Lung (tissue), 12 donors: ENCODE results near the gene RNF144A. TPM values are rescaled to one million over a fixed set of nuclear protein-coding genes. Genes with fewer than 3 reads are reported as not detected.

Experiments
- ATAC-seq: fragments of 200-7000 bp; cut with Tn5 transposase; one replicate; pipeline ENCODE4 v1.9.1; 2020; ENCODE audit warnings: moderate number of reproducible peaks; ENCODE audit not compliant: insufficient read depth, low FRiP score
- DNase-seq, 3 donors: peaks; one replicate each; pipeline ENCODE4 v3.0.0-alpha.2; 2013 to 2017
- H3K27ac ChIP-seq, 2 donors: one replicate each; pipeline ENCODE4 v1.5.1; 2013; ENCODE audit warnings: mild to moderate bottlenecking in 2 of 2, moderate library complexity in 2 of 2, control low read depth in 1 of 2, inconsistent platforms in 1 of 2, low read depth in 1 of 2, low read length in 1 of 2
- H3K27me3 ChIP-seq, 3 donors: one replicate each; pipeline ENCODE4 v1.5.1; 2013; ENCODE audit warnings: low read length in 2 of 3; ENCODE audit not compliant: control insufficient read depth in 3 of 3, insufficient read depth in 3 of 3
- H3K36me3 ChIP-seq, 4 donors: one replicate each; pipeline ENCODE4 v1.5.1; 2013; ENCODE audit warnings: low read length in 4 of 4, mild to moderate bottlenecking in 1 of 4, moderate library complexity in 1 of 4; ENCODE audit not compliant: control insufficient read depth in 4 of 4, insufficient read depth in 4 of 4
- H3K4me1 ChIP-seq, 5 donors: one replicate each; pipeline ENCODE4 v1.5.1; 2013; ENCODE audit warnings: low read length in 5 of 5, mild to moderate bottlenecking in 2 of 5, moderate library complexity in 1 of 5; ENCODE audit not compliant: control insufficient read depth in 5 of 5, insufficient read depth in 5 of 5
- H3K4me3 ChIP-seq: one replicate; pipeline ENCODE4 v1.5.1; 2013; ENCODE audit warnings: mild to moderate bottlenecking, control low read depth, moderate library complexity
- H3K9ac ChIP-seq, 2 donors: one replicate each; pipeline ENCODE4 v1.5.1; 2013; ENCODE audit warnings: low read length in 2 of 2, control low read depth in 1 of 2; ENCODE audit not compliant: insufficient read depth in 1 of 2
- H3K9me3 ChIP-seq, 4 donors: one replicate each; pipeline ENCODE4 v1.5.1; 2013; ENCODE audit warnings: low read length in 3 of 4, mild to moderate bottlenecking in 1 of 4, moderate library complexity in 1 of 4; ENCODE audit not compliant: control insufficient read depth in 4 of 4, insufficient read depth in 3 of 4
- WGBS, 2 donors: extraction: QIAGEN DNeasy Blood & Tissue Kit; methylation state at CpG; one replicate each; pipeline ENCODE4 v1.1.7; 2013; 5-methylcytosine and 5-hydroxymethylcytosine counted together
- polyA plus RNA-seq, 2 donors: library from polyadenylated mRNA; stranded (reverse); fragments of 200-250 nt; gene quantifications; one replicate each; pipeline ENCODE4 v1.2.1, GENCODE V29; 2013
- total RNA-seq, 2 donors: library from RNA; depleted of rRNA in 1 of 2; stranded (reverse); fragments of >200 nt in 1 of 2; gene quantifications; one replicate each; pipeline ENCODE4 v1.2.1, GENCODE V29; 2014 to 2021
- TF ChIP-seq, protein P1 (sequence below): IDR thresholded peaks from 2 replicates; pipeline ENCODE4 v1.5.1; 2012; ENCODE audit warnings: mild to moderate bottlenecking; ENCODE audit errors: control extremely low read depth, extremely low read depth
- donor health status: control.
- donor health status: control.
- donor health status: Bipolar disorder and iron deficiency.
- donor health status: healthy.
- donor health status: DM: yes; HTN: yes; CAD: no.

The RNF144A gene
- total and polyA plus RNA-seq, 4 donors, result 2.7 to 25.3 (median 5.8) TPM

GRCh38 chr2:6879011-6879410 is 38.2 kb upstream of the RNF144A start:
- TF ChIP-seq, protein P1, sequence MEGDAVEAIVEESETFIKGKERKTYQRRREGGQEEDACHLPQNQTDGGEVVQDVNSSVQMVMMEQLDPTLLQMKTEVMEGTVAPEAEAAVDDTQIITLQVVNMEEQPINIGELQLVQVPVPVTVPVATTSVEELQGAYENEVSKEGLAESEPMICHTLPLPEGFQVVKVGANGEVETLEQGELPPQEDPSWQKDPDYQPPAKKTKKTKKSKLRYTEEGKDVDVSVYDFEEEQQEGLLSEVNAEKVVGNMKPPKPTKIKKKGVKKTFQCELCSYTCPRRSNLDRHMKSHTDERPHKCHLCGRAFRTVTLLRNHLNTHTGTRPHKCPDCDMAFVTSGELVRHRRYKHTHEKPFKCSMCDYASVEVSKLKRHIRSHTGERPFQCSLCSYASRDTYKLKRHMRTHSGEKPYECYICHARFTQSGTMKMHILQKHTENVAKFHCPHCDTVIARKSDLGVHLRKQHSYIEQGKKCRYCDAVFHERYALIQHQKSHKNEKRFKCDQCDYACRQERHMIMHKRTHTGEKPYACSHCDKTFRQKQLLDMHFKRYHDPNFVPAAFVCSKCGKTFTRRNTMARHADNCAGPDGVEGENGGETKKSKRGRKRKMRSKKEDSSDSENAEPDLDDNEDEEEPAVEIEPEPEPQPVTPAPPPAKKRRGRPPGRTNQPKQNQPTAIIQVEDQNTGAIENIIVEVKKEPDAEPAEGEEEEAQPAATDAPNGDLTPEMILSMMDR, result no peak
- whole genome bisulfite sequencing, 2 donors, result 56 to 59% methylated on average over 2 of the region's 2 CpGs
- Histone ChIP-seq H3K27ac (no peak overlapping the region), H3K9me3 (peaks cover 0 to under 1% (median 0%) of the 10 kb centered on the region in 4 donors), H3K27me3 (no peaks in the 10 kb centered on the region), H3K4me1 (peaks cover 1 to 17% (median 6%) of the 10 kb centered on the region in 5 donors), H3K4me3 (no peak overlapping the region), H3K36me3 (no peaks in the 10 kb centered on the region), H3K9ac (no peak overlapping the region)
- ATAC-seq (no peak), DNase-seq (no peak)

DNA sequence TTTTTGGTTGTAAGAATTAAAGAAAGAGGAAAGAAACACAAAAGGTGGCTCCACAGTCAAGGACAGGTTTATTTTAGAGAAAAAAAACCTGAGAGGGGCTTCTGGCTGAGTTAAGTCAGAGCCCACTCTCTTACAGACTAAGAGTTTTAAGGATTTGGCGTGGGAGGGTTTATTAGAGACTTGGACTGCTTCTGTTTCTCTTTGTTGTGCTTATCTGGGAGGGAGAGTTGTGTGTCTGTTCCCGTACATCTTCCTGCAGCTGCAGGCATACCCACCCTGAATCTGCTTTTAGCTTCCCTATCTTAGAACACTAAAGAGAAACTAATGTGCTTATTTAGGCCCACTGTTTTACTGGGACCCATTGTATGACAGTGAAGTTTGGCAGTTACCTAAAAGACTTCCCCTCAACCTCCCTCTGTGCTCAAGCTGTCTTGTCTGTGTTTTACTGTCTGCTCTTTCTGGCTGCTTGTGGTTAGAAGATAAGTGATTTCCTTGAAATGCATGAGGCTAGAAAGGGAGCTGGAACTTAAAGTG is 36.9 kb upstream of the RNF144A start:
- Histone ChIP-seq H3K36me3 (no peaks in the 10 kb centered on the region), H3K9me3 (no peaks in the 10 kb centered on the region), H3K4me1 (peaks cover 1 to 18% (median 6%) of the 10 kb centered on the region in 5 donors), H3K27ac (no peak overlapping the region), H3K4me3 (no peak overlapping the region), H3K27me3 (no peaks in the 10 kb centered on the region), H3K9ac (no peak overlapping the region)
- WGBS, 2 donors, result 39 to 59% methylated on average over 2 of the region's 2 CpGs
- no peak for ATAC-seq
- TF ChIP-seq, protein P1, result no peak
- DNase-seq, result no peak

DNA sequence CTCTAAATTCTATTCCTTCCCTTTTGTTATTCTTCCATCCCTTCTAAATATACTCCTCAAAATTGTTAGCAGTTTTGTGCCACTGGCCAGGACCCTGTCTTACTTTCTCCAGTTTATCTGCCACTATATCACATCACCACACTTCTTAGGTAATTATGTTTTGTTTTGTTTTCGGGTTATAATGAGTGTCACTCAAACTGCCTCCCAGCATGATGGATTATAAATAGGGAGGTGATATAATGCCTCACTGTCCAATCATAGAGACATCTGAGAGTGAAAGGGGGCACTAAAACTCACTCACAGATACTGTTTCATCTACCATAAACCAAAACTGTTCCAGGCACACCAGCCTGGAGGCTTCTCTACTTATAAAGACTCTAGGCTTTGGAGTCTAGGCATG is 36.2 kb upstream of the RNF144A start:
- Histone ChIP-seq H3K4me3 (no peak overlapping the region), H3K27ac (peak overlapping the region in 1 of 2 donors; percentile 14), H3K9me3 (no peaks in the 10 kb centered on the region), H3K36me3 (no peaks in the 10 kb centered on the region), H3K27me3 (no peaks in the 10 kb centered on the region), H3K9ac (no peak overlapping the region), H3K4me1 (peaks cover 0 to 18% (median 6%) of the 10 kb centered on the region in 5 donors)
- no peak for DNase-seq
- ATAC-seq, result no peak
- WGBS, 2 donors, result 74% methylated on average over 1 of the region's 1 CpG
- TF ChIP-seq, protein P1, result no peak

DNA sequence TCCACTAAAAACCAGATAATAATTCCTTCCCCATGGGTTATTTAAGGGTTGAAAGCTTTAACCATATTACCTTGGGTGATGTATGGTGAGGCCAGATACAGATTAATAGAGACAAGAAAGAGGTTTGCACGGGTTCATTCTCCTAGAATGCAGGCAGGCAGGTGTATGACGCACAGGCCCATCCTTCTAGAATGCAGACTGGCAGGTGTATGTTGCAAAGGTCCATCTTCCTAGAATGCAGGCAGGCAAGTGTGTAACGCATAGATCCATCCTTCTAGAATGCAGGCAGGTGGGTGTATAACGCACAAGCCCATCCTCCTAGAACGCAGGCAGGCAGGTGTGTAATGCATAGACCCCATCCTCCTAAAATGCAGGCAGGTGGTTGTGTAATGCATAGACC is 35.7 kb upstream of the RNF144A start:
- 92 to 94% methylated on average over 5 of the region's 5 CpGs for WGBS, 2 donors
- TF ChIP-seq, protein P1, result no peak
- no peak for ATAC-seq

More for the DNA sequence above, 35.7 kb upstream of the RNF144A start:
- no peaks in the 10 kb centered on the region for H3K9me3 ChIP-seq
- peaks cover 0 to 18% (median 6%) of the 10 kb centered on the region in 5 donors for H3K4me1 ChIP-seq
- peak overlapping the region in 1 of 2 donors; percentile 14 for H3K27ac ChIP-seq
- H3K36me3 ChIP-seq, result no peaks in the 10 kb centered on the region
- H3K27me3 ChIP-seq, result no peaks in the 10 kb centered on the region
- H3K4me3 ChIP-seq, result no peak overlapping the region
- DNase-seq, result no peak
- no peak overlapping the region for H3K9ac ChIP-seq
